PC-9 (cell line): ENCODE data around the gene SCYGR2.

Source experiments
- CTCF ChIP-seq: fragments of 200-600 bp; sonication (generic); conservative IDR thresholded peaks from 2 replicates; pipeline ENCODE4 v1.6.1; 2017; ENCODE audit warnings: mixed run types, antibody characterized with exemption, mild to moderate bottlenecking, moderate library complexity
- EZH2 ChIP-seq: fragments of 200-600 bp; sonication (generic); IDR thresholded peaks from 2 replicates; pipeline ENCODE4 v1.8.0; 2017; ENCODE audit warnings: antibody characterized with exemption, low read depth

GRCh38 chr2:227607941-227608340, 9.2 kb downstream of the SCYGR2 start:
- TF ChIP-seq CTCF (no peak), EZH2 (no peak)
